HEK293 (cell line): Measurements from ENCODE around the gene CARD11.

Source experiments
- CTCF ChIA-PET: fragments of 350-600 bp; formaldehyde crosslinking; extraction: SDS; loops from one replicate; lab custom pipeline; 2021; ENCODE audit warnings: antibody characterized with exemption; lab: Yijun Ruan, JAX
- POLR2A ChIA-PET: fragments of 300-600 bp; formaldehyde crosslinking; extraction: SDS; loops from one replicate; lab custom pipeline; 2020; ENCODE audit warnings: antibody characterized with exemption, inconsistent platforms; lab: Yijun Ruan, JAX
- H3K27ac ChIP-seq: fragments of 200-500 bp; sonication (Bioruptor generic); 2 replicates; pipeline ENCODE4 v1.5.1; 2014; ENCODE audit warnings: low read depth, low read length, control low read depth, inconsistent platforms; ENCODE audit errors: extremely low read depth
- H3K36me3 ChIP-seq, 2 experiments: fragments of 200-500 bp in 1 of 2; sonication (Bioruptor generic) in 1 of 2; 1 replicate in 1 of 2; 2 replicates in 1 of 2; pipeline ENCODE4 v1.5.1; 2014 to 2017; ENCODE audit warnings: inconsistent platforms in 2 of 2, low read length in 2 of 2; ENCODE audit not compliant: control insufficient read depth in 2 of 2, insufficient read depth in 1 of 2
- H3K4me1 ChIP-seq: fragments of 200-500 bp; sonication (Bioruptor generic); 2 replicates; pipeline ENCODE4 v1.5.1; 2014; ENCODE audit warnings: mild to moderate bottlenecking, low read length, inconsistent platforms; ENCODE audit not compliant: control insufficient read depth, insufficient read depth
- H3K4me3 ChIP-seq: 2 replicates; pipeline ENCODE4 v1.5.1; 2011; ENCODE audit warnings: low read depth, mild to moderate bottlenecking, control low read depth, low read length, moderate library complexity
- H3K9me3 ChIP-seq: fragments of 200-500 bp; sonication (Bioruptor generic); 2 replicates; pipeline ENCODE4 v1.5.1; 2014; ENCODE audit warnings: low read depth, low read length, inconsistent platforms; ENCODE audit not compliant: control insufficient read depth, insufficient read depth
- HOXD13 ChIP-seq: sonication (generic); formaldehyde crosslinking; IDR thresholded peaks from 2 replicates; pipeline ENCODE4 v1.8.0; 2022; ENCODE audit warnings: missing genetic modification reagents, borderline replicate concordance
- MZF1 ChIP-seq: fragments of 450-650 bp; formaldehyde crosslinking; IDR thresholded peaks from 2 replicates; pipeline ENCODE4 v1.5.1; 2017; ENCODE audit warnings: missing biosample characterization, missing genetic modification characterization, borderline replicate concordance
- PRDM1 ChIP-seq: fragments of 450-650 bp; formaldehyde crosslinking; IDR thresholded peaks from 2 replicates; pipeline ENCODE4; 2016; ENCODE audit warnings: missing biosample characterization, missing genetic modification characterization
- RBAK ChIP-seq: fragments of 450-650 bp; formaldehyde crosslinking; IDR thresholded peaks from 2 replicates; pipeline ENCODE4 v1.5.1; 2016; ENCODE audit warnings: missing biosample characterization, missing genetic modification characterization
- REST ChIP-seq: fragments of 450-650 bp; formaldehyde crosslinking; IDR thresholded peaks from 2 replicates; pipeline ENCODE4 v1.5.1; 2016; ENCODE audit warnings: missing biosample characterization, missing genetic modification characterization
- SP7 ChIP-seq: fragments of 450-650 bp; formaldehyde crosslinking; IDR thresholded peaks from 2 replicates; pipeline ENCODE4 v1.5.1; 2016; ENCODE audit warnings: missing biosample characterization, missing genetic modification characterization
- ZNF121 ChIP-seq: fragments of 450-650 bp; formaldehyde crosslinking; IDR thresholded peaks from 2 replicates; pipeline ENCODE4 v1.5.1; 2016; ENCODE audit warnings: missing biosample characterization, missing genetic modification characterization
- ZNF140 ChIP-seq: fragments of 450-650 bp; formaldehyde crosslinking; IDR thresholded peaks from 2 replicates; pipeline ENCODE4 v1.5.1; 2016; ENCODE audit warnings: missing biosample characterization, missing genetic modification characterization
- ZNF175 ChIP-seq: fragments of 450-650 bp; formaldehyde crosslinking; IDR thresholded peaks from 2 replicates; pipeline ENCODE4 v1.5.1; 2016; ENCODE audit warnings: missing biosample characterization, missing genetic modification characterization
- ZNF2 ChIP-seq: fragments of 450-650 bp; formaldehyde crosslinking; IDR thresholded peaks from 2 replicates; pipeline ENCODE4 v1.5.1; 2016; ENCODE audit warnings: missing biosample characterization, missing genetic modification characterization
- ZNF214 ChIP-seq: fragments of 450-650 bp; formaldehyde crosslinking; IDR thresholded peaks from 2 replicates; pipeline ENCODE4 v1.5.1; 2017; ENCODE audit warnings: missing biosample characterization, mild to moderate bottlenecking, missing genetic modification characterization, borderline replicate concordance
- ZNF274 ChIP-seq, 2 experiments: fragments of 200-500 bp in 1 of 2; fragments of 450-650 bp in 1 of 2; sonication (Bioruptor generic) in 1 of 2; formaldehyde crosslinking in 1 of 2; IDR thresholded peaks; 2 replicates each; pipeline versions ENCODE4 v1.5.1 to v1.6.1; 2014 to 2016; ENCODE audit warnings: borderline replicate concordance in 1 of 2, inconsistent platforms in 1 of 2, low read length in 1 of 2, missing biosample characterization in 1 of 2, missing genetic modification characterization in 1 of 2
- ZNF341 ChIP-seq: fragments of 450-650 bp; formaldehyde crosslinking; IDR thresholded peaks from 2 replicates; pipeline ENCODE4; 2016; ENCODE audit warnings: low read depth, missing biosample characterization, missing genetic modification characterization
- ZNF350 ChIP-seq: fragments of 450-650 bp; formaldehyde crosslinking; IDR thresholded peaks from 2 replicates; pipeline ENCODE4 v1.5.0; 2017; ENCODE audit warnings: missing biosample characterization, mild to moderate bottlenecking, missing genetic modification characterization
- ZNF362 ChIP-seq: fragments of 450-650 bp; formaldehyde crosslinking; IDR thresholded peaks from 2 replicates; pipeline ENCODE4 v1.5.1; 2016; ENCODE audit warnings: missing biosample characterization, missing genetic modification characterization
- ZNF391 ChIP-seq: fragments of 450-650 bp; formaldehyde crosslinking; IDR thresholded peaks from 2 replicates; pipeline ENCODE4 v1.5.1; 2016; ENCODE audit warnings: low read depth, missing biosample characterization, missing genetic modification characterization, borderline replicate concordance
- ZNF426 ChIP-seq: fragments of 450-650 bp; formaldehyde crosslinking; IDR thresholded peaks from 2 replicates; pipeline ENCODE4 v1.5.1; 2017; ENCODE audit warnings: missing biosample characterization, missing genetic modification characterization, mild to moderate bottlenecking, inconsistent platforms, moderate library complexity
- ZNF518A ChIP-seq: fragments of 450-650 bp; formaldehyde crosslinking; conservative IDR thresholded peaks from 2 replicates; pipeline ENCODE4 v1.5.1; 2016; ENCODE audit warnings: low read depth, missing biosample characterization, missing genetic modification characterization
- ZNF571 ChIP-seq: fragments of 450-650 bp; formaldehyde crosslinking; IDR thresholded peaks from 2 replicates; pipeline ENCODE4 v1.5.0; 2017; ENCODE audit warnings: missing biosample characterization, missing genetic modification characterization
- ZNF610 ChIP-seq: fragments of 450-650 bp; formaldehyde crosslinking; IDR thresholded peaks from 2 replicates; pipeline ENCODE4 v1.5.1; 2016; ENCODE audit warnings: missing biosample characterization, missing genetic modification characterization, borderline replicate concordance
- ZNF626 ChIP-seq: fragments of 450-650 bp; sonication (Bioruptor Pico); formaldehyde crosslinking; IDR thresholded peaks from 2 replicates; pipeline ENCODE4 v1.5.1; 2018; ENCODE audit warnings: missing biosample characterization, missing genetic modification characterization, inconsistent platforms
- ZNF670 ChIP-seq: fragments of 450-650 bp; formaldehyde crosslinking; IDR thresholded peaks from 2 replicates; pipeline ENCODE4 v1.5.1; 2016; ENCODE audit warnings: missing biosample characterization, missing genetic modification characterization, low read depth
- ZNF791 ChIP-seq: fragments of 450-650 bp; formaldehyde crosslinking; IDR thresholded peaks from 2 replicates; pipeline ENCODE4 v1.5.1; 2016; ENCODE audit warnings: missing biosample characterization, missing genetic modification characterization
- TF ChIP-seq, protein P1 (sequence below): fragments of 450-650 bp; formaldehyde crosslinking; IDR thresholded peaks from 2 replicates; pipeline ENCODE4 v1.5.1; 2016; ENCODE audit warnings: missing biosample characterization, missing genetic modification characterization
- TF ChIP-seq, protein P2 (sequence below): fragments of 450-650 bp; IDR thresholded peaks from 2 replicates; pipeline ENCODE4 v1.5.1; 2018; ENCODE audit warnings: missing biosample characterization, missing genetic modification characterization

CARD11 gene

GRCh38 chr7:3009086-3009485 lies 34.6 kb downstream of the CARD11 start (continued):
- TF ChIP-seq ZNF274 (IDR thresholded peaks at IDR 0.05; ENCODE audit: low read length) (no peak), ZNF274 (tag by site-specific recombination; IDR thresholded peaks at IDR 0.05; ENCODE audit: borderline replicate concordance) (no peak), ZNF426 (tag by site-specific recombination) (no peak), ZNF140 (tag by site-specific recombination) (no peak), SP7 (tag by site-specific recombination) (no peak), MZF1 (tag by site-specific recombination) (no peak), ZNF214 (tag by site-specific recombination) (no peak), ZNF362 (tag by site-specific recombination) (no peak), ZNF670 (tag by site-specific recombination) (no peak), ZNF121 (tag by site-specific recombination) (no peak)

GRCh38 chr7:3008386-3008785 lies 35.3 kb downstream of the CARD11 start:
- no peak for TF ChIP-seq ZNF571 (tag by site-specific recombination)
- no peak for TF ChIP-seq HOXD13
- no peak for TF ChIP-seq ZNF518A (tag by site-specific recombination)
- no peak for TF ChIP-seq RBAK
- TF ChIP-seq ZNF2 (tag by site-specific recombination) = no peak
- TF ChIP-seq ZNF791 (tag by site-specific recombination) = no peak
- TF ChIP-seq ZNF626 = no peak
- TF ChIP-seq REST (tag by site-specific recombination) = no peak
- TF ChIP-seq, protein P1, sequence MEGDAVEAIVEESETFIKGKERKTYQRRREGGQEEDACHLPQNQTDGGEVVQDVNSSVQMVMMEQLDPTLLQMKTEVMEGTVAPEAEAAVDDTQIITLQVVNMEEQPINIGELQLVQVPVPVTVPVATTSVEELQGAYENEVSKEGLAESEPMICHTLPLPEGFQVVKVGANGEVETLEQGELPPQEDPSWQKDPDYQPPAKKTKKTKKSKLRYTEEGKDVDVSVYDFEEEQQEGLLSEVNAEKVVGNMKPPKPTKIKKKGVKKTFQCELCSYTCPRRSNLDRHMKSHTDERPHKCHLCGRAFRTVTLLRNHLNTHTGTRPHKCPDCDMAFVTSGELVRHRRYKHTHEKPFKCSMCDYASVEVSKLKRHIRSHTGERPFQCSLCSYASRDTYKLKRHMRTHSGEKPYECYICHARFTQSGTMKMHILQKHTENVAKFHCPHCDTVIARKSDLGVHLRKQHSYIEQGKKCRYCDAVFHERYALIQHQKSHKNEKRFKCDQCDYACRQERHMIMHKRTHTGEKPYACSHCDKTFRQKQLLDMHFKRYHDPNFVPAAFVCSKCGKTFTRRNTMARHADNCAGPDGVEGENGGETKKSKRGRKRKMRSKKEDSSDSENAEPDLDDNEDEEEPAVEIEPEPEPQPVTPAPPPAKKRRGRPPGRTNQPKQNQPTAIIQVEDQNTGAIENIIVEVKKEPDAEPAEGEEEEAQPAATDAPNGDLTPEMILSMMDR = no peak
- TF ChIP-seq PRDM1 (tag by site-specific recombination) = no peak
- no peak for TF ChIP-seq ZNF610 (tag by site-specific recombination)
- no peak for TF ChIP-seq ZNF175 (tag by site-specific recombination)
- TF ChIP-seq ZNF391 (tag by site-specific recombination) = no peak
- TF ChIP-seq, protein P2, sequence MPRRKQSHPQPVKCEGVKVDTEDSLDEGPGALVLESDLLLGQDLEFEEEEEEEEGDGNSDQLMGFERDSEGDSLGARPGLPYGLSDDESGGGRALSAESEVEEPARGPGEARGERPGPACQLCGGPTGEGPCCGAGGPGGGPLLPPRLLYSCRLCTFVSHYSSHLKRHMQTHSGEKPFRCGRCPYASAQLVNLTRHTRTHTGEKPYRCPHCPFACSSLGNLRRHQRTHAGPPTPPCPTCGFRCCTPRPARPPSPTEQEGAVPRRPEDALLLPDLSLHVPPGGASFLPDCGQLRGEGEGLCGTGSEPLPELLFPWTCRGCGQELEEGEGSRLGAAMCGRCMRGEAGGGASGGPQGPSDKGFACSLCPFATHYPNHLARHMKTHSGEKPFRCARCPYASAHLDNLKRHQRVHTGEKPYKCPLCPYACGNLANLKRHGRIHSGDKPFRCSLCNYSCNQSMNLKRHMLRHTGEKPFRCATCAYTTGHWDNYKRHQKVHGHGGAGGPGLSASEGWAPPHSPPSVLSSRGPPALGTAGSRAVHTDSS (tag by site-specific recombination) = no peak
- TF ChIP-seq ZNF350 (tag by site-specific recombination) = no peak
- TF ChIP-seq ZNF341 (tag by site-specific recombination) = no peak
- Histone ChIP-seq H3K36me3 (no peaks in the 10 kb centered on the region), H3K4me3 (no peak overlapping the region), H3K4me1 (no peaks in the 10 kb centered on the region), H3K9me3 (no peaks in the 10 kb centered on the region), H3K27ac (no peak overlapping the region)
- POLR2A ChIA-PET = no interaction called here
- CTCF ChIA-PET = no interaction called here
